HG03135 (cell line): ENCODE results near the gene TROAP.
"Not testable (repeated sequence)": the region's sequence is repeated elsewhere in the genome, so short reads cannot be mapped to it uniquely, and the experiment has no call there.

Experiments
- ATAC-seq: cut with Tn5 transposase; IDR thresholded peaks from one replicate; pipeline ENCODE4 v1.9.1; 2021; ENCODE audit warnings: mild to moderate bottlenecking, moderate library complexity; ENCODE audit not compliant: unreplicated experiment

Gene TROAP

DNA sequence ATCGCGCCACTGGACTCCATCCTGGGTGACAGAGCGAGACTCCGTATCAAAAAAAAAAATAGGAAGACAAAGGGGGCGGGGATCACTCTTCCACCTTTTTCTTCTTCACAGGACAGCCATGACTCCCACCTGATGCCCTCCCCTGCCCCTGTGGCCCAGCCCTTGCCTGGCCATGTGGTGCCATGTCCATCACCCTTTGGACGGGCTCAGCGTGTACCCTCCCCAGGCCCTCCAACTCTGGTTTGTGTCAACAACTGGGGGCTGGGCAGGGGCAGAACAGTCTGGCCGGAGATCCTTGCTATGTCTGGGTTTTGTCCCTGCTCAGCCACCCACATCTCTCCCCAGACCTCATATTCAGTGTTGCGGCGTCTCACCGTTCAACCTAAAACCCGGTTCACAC is 5.8 kb downstream of the TROAP start:
- no peak for ATAC-seq

DNA sequence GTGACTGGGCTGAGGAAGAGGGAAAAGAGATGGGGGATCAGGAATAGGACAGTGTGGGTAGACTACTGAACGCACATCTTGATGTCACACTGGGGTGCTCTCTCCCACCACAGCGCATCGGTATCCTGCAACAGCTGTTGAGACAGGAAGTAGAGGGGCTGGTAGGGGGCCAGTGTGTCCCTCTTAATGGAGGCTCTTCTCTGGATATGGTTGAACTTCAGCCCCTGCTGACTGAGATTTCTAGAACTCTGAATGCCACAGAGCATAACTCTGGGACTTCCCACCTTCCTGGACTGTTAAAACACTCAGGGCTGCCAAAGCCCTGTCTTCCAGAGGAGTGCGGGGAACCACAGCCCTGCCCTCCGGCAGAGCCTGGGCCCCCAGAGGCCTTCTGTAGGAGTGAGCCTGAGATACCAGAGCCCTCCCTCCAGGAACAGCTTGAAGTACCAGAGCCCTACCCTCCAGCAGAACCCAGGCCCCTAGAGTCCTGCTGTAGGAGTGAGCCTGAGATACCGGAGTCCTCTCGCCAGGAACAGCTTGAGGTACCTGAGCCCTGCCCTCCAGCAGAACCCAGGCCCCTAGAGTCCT is 7.1 kb downstream of the TROAP start:
- ATAC-seq, result no peak

GRCh38 chr12:49330631-49331379 is 7.8 kb downstream of the TROAP start:
- no peak for ATAC-seq

- ATAC-seq, result no peak
These were observed 8.5 kb downstream of the TROAP start for GRCh38 chr12:49331380-49332222.

- ATAC-seq, result no peak
These were observed 9.4 kb downstream of the TROAP start for GRCh38 chr12:49332441-49332861.

- ATAC-seq, result no peak
These were observed 9.9 kb downstream of the TROAP start for GRCh38 chr12:49332891-49333371.

DNA sequence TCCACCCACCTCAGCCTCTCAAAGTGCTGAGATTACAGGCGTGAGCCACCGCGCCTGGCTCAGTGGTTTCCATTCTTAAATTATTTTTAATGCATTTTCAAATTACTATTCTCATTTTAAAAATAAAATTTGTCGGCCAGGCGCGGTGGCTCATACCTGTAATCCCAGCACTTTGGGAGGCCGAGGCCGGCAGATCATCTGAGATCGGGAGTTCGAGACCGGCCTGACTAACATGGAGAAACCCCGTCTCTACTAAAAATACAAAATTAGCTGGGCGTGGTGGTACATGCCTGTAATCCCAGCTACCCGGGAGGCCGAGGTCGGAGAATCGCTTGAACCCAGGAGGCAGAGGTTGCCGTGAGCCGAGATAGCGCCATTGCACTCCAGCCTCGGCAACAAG is 10.7 kb downstream of the TROAP start:
- not testable (repeated sequence) for ATAC-seq

GRCh38 chr12:49334226-49334625 is 11.2 kb downstream of the TROAP start:
- no peak for ATAC-seq

GRCh38 chr12:49334681-49335080 is 11.6 kb downstream of the TROAP start:
- no peak for ATAC-seq

- ATAC-seq, result no peak
These were observed 12.3 kb downstream of the TROAP start for GRCh38 chr12:49335118-49335954.

DNA sequence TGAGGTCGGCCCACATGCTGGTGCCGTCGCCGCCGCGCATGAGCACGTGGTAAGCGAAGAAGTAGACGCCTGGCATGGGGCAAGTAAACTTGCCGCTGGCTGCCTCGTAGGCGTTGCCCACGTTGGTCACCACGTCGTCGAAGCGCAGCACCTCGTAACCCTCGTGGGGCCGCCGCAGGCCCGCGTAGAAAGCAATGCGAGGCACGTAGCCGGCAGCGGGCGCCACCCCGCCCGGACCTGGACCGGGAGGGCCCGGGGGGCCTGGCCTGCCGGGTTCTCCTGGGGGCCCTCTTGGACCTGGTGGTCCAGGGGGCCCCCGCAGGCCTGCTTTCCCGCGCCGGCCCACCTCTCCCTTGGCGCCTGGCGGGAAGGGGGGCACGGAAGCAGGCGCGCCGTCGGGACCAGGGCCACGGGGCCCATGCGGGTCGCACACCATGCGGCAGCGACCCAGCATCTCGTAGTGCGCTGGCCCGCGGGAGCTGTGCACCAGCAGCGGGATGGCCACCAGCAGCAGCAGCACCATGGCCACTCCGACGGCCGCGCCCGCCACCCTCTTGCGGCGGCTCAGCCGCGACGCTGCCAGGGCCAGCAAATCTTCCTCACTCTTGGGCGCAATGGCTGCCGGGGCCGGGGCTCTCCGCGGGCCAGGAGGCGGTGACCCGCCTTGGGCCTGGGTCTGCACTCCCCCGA is 13.0 kb downstream of the TROAP start:
- ATAC-seq, result no peak

- no peak for ATAC-seq
These were observed 13.9 kb downstream of the TROAP start, which contains the start of gene C1QL4 for GRCh38 chr12:49336645-49337584. C1QL4 (minus strand) TSS chr12:49337188; CDS start chr12:49336477, 711 bp downstream.

DNA sequence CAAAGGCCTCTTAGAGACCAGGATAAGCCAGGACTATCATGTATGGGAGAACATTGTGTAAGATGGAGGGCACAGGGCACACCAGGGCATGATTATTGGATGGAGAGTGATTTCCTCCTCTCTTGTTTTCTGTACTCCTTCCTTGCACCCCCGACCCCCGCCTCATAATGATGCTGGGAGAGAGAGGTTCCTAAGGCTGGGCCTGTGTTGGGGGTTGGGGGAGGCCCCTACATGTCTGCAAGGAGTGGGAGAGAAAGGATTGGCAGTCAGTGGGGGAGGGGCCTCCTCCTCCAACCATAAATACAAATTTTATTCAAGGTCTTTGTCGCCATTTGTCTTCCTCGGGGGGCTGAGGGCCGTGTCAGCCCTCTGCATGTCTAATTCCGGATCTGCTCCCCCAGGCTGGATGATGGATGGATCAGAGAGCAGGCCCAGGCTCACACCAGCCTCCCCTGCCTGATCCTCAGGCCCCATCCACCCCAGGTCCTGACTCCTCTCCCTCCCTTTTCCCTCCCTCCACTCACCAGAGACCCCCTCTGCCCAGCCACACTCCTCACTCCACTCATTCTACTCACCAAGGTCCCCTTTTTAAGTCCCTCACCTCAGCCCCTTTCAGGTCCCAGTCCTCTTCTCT is 15.9 kb downstream of the TROAP start:
- ATAC-seq, result no peak

DNA sequence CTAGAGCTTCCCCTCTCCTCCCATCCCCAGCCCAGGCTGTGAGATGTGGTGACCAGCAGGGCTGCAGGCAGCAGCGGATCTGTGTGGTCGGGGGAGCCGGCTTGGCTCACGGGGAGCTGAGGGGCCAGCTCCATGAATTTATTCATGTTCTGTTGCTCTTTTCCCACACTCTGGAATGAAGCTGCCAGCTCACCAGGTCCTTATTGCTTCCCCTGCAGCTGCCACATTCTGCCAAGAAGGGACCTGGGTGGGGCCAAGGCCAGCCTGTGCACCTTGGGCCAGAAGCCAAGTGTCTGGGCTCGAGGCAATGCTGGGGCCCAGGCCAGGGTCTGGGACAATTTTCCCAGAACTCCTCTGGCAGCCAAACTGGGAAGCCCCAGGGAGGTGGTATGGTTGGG is 16.4 kb downstream of the TROAP start:
- no peak for ATAC-seq

DNA sequence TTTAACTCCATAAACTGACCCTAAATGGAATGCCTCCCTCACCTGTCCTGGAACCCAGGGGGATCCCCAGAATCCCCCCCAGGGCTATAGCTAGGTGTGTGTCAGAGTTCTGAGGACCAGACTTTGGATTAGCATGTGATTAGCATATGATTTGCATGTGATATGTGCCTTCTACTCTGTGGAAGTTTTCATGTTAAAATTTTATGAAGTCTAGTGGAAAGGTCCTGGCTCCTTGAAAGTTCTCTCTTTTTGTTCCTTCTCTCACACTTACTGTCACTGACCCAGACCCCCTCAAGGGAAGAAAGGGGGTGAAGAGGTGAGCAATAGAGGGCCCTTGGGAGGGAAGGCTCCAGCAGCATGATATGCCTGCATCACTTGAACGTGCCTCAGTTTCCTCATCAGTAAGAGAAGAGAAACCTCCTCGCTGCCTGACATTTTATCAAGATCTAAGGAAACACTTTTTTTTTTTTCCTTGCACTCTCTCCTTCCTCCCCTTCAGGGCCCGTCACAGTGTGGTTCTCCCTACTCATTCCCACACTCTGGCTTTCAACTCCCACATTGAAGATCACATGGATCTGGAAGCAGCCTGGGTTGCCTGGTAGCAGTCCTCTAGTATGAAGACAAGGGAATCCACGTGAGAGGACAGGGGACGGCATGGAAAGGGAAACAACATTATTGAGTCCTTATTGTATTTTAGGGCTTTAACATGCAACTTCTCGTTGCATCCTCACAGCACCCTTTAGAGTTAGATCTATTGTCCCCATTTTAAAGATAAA is 17.2 kb downstream of the TROAP start:
- ATAC-seq, result no peak

DNA sequence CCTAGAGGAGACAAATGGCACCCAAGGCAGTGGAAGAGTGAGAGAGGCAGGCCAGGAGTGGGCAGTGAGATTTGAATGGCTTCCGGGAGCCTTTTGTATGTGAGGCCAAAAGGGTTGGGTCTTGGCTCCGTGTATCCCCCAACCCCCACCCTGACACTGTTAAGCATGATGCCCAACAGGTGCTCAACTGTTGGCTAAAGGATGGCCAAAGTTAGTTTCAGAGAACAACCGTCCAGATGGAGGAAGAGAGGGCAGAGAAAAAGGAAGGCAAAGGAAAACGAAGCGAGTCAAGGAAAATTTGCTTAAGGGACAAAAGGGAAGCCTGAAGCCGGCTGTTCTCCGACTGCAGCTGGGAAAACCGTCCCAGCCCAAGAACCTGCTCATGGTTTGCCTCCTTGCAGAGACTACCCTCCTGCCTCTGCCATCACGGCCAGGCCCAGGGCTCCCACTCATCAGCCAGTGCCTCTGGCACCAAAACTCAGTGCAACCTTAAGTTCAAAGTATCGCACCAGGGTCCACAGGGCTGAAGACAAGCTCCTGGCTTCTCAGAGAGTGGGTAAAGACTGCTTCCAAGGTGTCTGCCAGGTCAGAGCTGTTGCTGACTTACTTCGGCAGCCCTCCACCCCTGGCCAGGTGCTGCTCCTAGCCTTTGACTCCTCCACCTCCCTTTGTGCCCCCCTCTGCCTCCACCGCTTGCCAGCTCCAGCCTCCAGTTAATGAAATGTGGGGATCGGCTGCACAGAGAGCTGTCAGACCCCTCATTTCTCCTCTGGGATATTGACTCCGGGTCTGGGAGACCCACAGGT is 18.1 kb downstream of the TROAP start:
- ATAC-seq, result no peak

DNA sequence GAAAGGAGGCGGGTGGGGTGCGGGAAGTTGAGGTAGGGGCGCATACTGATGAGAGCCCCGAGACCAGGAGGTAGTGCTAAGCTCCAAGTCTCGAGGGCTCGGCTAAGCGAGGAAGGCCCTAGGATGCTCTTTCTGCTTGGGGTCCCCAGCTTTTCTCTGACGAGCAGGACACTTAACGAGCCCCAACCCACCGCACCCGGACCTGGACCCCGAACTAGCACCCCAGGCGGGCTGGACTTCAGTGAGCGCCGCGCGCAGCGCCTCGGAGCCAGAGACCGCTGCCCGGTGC is 18.7 kb downstream of the TROAP start:
- no peak for ATAC-seq
